NCI-H82 (cell line): ENCODE results near the gene GRN.

Experiments used
- DNase-seq: peaks from one replicate; lab custom pipeline; 2025; lab: John Stamatoyannopoulos, UW

Gene GRN

DNA sequence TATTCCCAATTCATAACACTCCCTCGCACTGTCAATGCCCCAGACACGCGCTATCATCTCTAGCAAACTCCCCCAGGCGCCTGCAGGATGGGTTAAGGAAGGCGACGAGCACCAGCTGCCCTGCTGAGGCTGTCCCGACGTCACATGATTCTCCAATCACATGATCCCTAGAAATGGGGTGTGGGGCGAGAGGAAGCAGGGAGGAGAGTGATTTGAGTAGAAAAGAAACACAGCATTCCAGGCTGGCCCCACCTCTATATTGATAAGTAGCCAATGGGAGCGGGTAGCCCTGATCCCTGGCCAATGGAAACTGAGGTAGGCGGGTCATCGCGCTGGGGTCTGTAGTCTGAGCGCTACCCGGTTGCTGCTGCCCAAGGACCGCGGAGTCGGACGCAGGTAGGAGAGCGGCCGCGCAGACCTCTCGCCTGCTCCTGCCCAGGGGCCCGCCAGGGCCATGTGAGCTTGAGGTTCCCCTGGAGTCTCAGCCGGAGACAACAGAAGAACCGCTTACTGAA lies at the start of gene GRN:
Gene GRN (plus strand): TSS at position 364 of the 515 bp plus-strand sequence. CDS start 3,863 bp downstream, outside the sequence.
- DNase-seq, result peak; percentile 100

DNA sequence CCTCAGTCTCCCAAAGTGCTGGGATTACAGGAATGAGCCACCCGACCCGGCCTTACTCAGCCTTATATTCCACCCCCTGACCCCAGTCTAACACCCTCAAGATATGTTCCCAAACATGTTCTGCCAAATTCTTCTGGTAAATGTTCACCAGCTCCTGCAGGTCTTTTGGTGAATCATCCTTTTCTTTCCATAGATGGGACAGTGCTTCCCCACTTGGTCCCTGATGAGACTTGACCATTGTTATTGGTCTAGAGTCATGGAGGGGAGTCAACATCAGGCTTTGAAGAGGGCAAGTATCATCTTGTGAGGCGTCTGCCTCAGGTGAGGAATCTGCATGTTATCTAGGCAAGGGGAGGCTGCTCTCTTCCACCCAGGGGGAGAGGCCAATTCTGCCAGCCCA lies 47.1 kb upstream of the GRN start:
- no peak for DNase-seq

DNA sequence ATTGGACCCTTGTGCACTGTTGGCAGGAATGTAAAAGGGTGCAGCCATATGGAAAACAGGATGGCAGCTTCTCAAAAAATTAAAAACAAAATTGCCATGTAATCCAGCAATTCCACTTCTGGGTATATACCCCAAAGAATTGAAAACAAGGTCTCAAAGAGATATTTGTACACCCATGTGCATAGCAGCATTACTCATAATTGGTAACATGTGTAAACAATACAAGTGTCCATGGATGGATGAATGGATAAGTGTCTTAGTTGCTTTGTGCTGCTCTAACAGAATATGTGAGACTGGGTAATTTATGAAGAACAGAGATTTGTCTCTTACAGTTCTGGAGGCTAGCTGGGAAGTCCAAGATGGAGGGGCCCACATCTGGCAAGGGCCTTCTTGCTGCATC lies 40.5 kb upstream of the GRN start:
- DNase-seq, result no peak

DNA sequence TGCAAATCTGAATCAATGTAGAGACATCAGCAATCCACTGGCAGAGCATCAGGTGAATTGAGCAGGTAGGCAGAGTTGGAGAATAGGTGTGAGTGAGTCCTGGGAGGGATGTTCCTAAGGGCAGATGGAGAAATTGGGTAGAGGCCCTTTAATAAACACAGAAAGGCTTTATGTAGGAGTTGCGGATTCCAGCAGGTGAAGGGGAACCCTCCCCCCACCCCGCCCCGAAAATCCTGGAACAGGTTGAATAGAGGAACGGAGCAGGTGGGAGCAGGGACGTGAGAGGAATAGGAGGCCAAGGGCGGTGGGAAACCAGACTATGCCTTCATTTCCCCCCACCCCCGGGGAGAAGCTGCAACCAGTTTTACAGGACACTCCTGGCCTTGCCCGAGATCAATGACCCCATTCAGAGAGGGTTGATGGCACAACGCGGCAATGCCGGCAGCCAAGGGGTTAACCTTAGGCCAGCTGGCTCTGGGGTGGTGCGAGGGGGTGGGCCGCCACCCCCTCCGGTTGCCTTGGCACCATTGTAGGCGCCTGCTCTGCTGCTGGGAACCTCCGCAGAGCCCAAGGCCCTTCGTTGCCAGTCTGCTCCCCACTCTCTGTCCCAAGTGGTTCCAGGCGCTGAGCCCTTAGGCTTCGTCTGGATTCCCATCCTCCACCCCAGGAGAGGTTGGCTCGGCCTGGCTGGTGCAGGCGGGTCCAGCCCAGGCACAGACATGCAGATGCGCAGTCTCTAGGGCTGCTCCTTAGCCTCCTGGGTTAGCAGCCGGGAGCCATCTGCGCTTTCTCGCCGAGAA lies 37.5 kb upstream of the GRN start:
- DNase-seq, result peak; percentile 96

DNA sequence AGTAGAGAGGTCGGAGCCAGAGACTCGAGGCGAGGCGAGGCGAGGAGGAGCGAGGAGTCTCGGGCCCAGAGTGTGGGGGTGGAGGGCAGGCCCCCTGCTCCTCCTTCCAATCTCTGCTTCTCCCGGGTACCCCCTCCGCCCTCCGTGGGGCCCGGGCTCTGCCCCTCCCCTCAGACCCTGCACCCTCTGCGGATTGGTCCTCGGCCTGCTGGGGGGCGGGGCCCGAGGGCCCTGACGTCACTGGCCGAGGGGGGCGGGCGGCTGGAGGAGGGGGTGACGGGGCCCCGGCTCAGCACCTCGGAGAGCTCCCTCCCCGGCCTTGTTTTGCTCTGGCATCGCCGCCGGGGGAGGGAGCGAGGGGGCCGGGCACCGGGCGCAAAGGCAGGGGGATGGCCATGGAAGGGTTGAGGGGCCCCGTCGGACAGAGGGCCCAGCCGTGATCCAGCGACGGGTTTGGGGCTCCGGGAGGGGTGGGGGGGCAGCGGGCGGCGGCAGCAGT lies 36.7 kb upstream of the GRN start, which contains the start of gene RUNDC3A:
Gene RUNDC3A (plus strand): TSS at position 282 of the 499 bp plus-strand sequence. CDS start 232 bp downstream, outside the sequence.
- peak; percentile 97 for DNase-seq

DNA sequence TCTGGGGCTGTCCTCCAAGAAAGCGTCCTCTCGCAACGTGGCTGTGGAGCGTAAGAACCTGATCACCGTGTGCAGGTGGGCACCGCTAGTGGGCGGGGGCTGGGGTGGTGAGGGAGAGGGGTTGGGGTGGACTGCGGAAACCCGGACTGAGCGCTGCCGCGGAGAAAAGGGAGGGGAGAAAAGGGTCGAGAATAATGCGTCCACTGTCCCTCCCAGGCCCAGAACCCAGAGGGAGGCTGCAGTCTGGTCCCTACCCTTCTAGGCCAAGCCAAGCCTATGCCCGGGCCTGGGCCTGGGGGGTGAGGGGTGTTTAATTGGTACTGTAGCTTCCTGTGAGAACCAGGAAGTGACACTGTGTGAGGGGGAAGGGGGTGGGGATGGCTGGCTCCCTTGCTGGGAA lies 36.2 kb upstream of the GRN start:
- DNase-seq, result peak; percentile 72

- no peak for DNase-seq
These were observed 35.6 kb upstream of the GRN start for GRCh38 chr17:44309472-44309871.

DNA sequence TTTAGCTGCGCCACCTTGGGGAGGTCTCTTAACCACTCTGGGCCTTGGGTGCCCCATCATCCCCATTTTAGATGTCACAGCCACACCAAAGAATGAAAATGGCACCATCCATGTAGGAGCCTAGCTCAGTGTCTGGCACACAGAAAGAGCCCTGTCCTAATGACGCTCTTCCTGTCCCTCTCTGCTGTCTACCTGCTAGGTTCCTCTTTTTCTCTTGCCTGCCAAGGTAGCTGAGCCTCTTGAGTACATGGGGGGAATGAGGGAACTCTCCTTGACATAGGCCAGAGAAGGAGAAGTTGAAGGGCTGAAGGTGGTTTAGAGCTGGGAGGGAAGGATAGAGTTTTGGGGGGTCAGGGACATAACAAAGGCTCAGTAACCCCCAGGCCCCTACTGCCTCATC lies 34.9 kb upstream of the GRN start:
- DNase-seq, result no peak

- DNase-seq, result no peak
These were observed 34.3 kb upstream of the GRN start for GRCh38 chr17:44310609-44311376.

- DNase-seq, result peak; percentile 51
These were observed 33.4 kb upstream of the GRN start for GRCh38 chr17:44311562-44312181.

GRCh38 chr17:44312396-44313104 lies 32.6 kb upstream of the GRN start:
- no peak for DNase-seq

GRCh38 chr17:44314031-44314430 lies 31.1 kb upstream of the GRN start:
- no peak for DNase-seq

DNA sequence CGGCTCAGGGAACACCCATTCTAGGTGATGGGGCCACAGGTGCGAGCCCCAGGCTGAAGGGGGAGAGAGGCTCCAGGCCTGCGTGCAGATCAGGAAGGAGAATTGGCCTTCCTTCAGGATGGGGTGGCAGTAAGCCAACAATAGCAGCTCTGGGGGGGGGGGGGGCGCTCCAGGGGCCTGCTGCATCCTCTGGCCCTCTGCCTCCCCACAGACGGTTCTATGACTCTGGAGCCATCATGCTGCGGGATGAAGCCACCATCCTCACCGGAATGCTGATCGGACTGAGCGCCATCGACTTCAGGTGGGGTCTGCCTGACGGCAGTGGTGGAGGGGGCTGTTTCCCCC lies 30.6 kb upstream of the GRN start:
- DNase-seq, result no peak

GRCh38 chr17:44314869-44315661 lies 30.0 kb upstream of the GRN start:
- DNase-seq, result no peak

DNA sequence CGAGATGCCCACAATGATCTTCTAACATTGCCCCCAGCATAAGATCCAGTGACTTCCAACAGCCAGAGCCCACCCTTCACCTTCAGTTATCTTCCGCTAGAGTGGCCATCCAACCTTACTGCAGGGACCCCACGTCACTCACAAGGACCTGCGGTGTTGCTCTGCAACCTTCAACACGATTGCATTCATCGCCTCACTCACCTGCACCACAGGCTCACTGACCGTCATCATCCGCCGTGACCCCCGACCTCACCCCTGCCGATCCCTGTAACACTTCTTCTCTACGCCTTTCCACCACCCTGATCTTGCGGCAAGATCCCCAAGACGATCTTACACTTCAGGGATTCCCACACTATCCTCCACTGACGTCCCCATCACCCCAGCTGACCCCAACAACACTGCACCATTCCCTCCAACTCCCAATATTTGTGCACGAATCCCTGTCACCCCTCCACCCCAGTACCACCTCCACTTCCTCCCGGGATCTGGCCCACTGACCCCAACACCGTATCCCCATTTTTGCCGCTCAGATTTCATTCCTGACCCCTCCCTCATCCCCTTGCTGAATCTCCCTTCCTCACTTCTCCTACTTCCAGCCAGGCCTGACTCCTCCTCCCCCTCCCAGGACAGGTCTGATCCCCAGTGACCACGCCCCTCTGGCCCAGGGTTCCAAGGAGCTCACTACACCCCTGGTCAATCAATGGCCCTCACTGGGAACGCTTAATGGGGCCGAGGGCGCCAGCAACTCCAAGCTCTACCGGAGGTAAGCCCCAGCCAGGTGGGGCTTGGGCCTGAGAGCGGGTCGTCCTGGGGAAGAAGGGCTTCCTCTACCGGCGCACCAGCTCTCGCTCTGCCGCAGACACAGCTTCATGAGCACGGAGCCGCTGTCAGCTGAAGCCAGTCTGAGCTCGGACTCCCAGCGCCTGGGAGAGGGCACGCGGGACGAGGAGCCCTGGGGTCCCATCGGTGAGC lies 29.1 kb upstream of the GRN start:
- peak; percentile 61 for DNase-seq

DNA sequence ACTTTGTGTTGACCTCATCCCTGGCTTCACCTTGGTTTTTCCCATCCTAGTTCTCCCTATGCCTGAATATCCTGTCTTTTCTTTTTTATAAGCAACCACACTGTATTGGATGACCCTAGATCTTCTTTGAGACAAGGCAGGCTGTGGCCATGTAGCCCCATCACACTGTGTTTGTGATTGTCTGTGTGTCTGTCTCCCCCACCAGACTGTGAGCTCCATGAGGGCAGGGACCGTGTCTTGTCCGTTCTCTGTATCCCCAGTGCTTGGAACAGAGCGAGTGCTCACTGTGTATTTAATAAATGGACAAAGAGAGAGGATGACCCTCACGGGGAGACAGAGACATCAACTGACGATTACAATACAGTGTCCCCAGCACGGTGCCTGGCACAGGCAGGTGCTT lies 27.6 kb upstream of the GRN start:
- DNase-seq, result no peak

DNA sequence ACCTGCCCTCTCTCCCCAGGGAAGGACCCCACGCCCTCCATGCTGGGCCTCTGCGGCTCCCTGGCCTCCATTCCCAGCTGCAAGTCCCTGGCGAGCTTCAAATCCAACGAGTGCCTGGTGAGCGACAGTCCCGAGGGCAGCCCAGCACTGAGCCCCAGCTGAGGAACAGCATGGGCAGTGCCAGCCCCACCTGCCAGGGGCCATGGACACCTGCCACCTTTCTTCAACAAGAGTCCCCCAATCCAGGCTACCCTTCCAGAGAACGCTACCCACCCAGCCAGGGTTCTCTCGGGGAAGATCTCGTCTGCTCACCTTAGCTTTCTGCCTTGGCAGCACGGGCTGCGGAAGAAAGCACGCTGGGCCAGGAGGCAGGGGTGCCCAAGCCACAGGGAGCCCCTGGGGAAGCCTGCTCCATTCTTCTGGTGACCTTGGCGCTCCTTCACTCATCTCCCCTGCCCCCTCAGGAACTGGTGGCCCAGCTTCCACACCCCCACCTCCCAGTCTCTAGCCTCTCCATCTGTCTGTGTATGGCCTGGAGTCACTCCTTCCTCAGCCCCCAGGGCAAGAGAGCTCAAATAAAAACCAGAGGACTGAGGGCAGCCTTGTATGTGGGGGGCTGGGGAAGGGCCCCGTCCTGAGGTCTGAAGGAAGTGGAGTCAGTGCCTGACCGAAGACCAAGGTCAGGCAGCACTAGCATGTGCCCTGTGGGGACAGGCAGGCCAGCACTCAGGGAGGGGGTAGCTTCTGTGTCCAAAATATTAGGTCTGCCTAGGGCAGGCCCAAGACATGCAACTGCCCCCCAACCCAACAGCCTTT lies 26.8 kb upstream of the GRN start:
- peak; percentile 42 for DNase-seq

DNA sequence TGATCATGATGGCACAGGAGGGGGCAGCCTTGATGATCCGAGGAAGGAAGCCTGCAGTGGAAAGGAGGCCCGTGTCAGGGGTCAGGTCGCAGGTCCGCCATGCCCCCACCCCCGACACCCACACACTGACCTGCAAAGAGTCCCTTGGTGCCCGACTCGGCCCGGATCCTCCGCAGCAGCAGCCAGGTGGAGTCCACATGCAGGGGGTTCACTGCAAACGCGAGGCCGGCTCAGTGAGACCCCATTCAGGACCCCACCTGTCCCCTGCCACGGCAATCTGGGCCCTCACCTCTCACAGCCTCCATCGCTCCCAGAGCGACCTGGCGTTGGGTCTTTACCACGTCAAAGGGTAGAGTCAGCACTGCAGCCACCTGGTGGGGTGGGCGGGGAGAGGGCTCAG lies 25.0 kb upstream of the GRN start:
- DNase-seq, result no peak
